Activated T-helper 1 cell treated with anti-CD3 and anti-CD28 coated beads, Interleukin-2, amount 50 U/mL, for 16 hours (primary cell): ENCODE results near the gene KHDRBS1.
A peak's percentile ranks its signal among the peaks of the same experiment; 100 is the strongest.
"Not testable (repeated sequence)": the region's sequence is repeated elsewhere in the genome, so short reads cannot be mapped to it uniquely, and the experiment has no call there.

Experiments
- DNase-seq, 2 donors: peaks; one replicate each; pipeline ENCODE4 v3.0.0-alpha.2; 2020; ENCODE audit warnings: low read depth in 1 of 2, low spot score in 1 of 2

Gene KHDRBS1

GRCh38 chr1:32012709-32013385, 821 bp upstream of the KHDRBS1 start:
- DNase-seq, result no peak

- peak in 1 of 2 donors; percentile 12 for DNase-seq
Observed at GRCh38 chr1:32014199-32014947, 705 bp downstream of the KHDRBS1 start.

- DNase-seq, result no peak
Observed at GRCh38 chr1:32014948-32015273, 1.2 kb downstream of the KHDRBS1 start.

GRCh38 chr1:32020339-32020738, 6.7 kb downstream of the KHDRBS1 start:
- no peak for DNase-seq

GRCh38 chr1:32021574-32022018, 7.9 kb downstream of the KHDRBS1 start:
- DNase-seq, result not testable (repeated sequence)

- DNase-seq, result no peak
Observed at GRCh38 chr1:32023351-32023750, 9.7 kb downstream of the KHDRBS1 start.

GRCh38 chr1:32025515-32025914, 11.8 kb downstream of the KHDRBS1 start:
- DNase-seq, result no peak

GRCh38 chr1:32028746-32029145, 15.1 kb downstream of the KHDRBS1 start:
- no peak for DNase-seq

GRCh38 chr1:32031578-32032274, 18.1 kb downstream of the KHDRBS1 start:
- no peak for DNase-seq

- DNase-seq, result no peak
Observed at GRCh38 chr1:32032275-32032615, 18.6 kb downstream of the KHDRBS1 start.

GRCh38 chr1:32035119-32035518, 21.5 kb downstream of the KHDRBS1 start:
- DNase-seq, result no peak

- DNase-seq, result no peak
Observed at GRCh38 chr1:32040711-32041110, 27.0 kb downstream of the KHDRBS1 start.

GRCh38 chr1:32042330-32042729, 28.7 kb downstream of the KHDRBS1 start:
- no peak for DNase-seq

- no peak for DNase-seq
Observed at GRCh38 chr1:32044234-32044633, 30.6 kb downstream of the KHDRBS1 start.

GRCh38 chr1:32045772-32046171, 32.1 kb downstream of the KHDRBS1 start:
- DNase-seq, result no peak

- no peak for DNase-seq
Observed at GRCh38 chr1:32047701-32048100, 34.0 kb downstream of the KHDRBS1 start.

GRCh38 chr1:32048440-32048839, 34.8 kb downstream of the KHDRBS1 start:
- no peak for DNase-seq

- no peak for DNase-seq
Observed at GRCh38 chr1:32051706-32052105, 38.0 kb downstream of the KHDRBS1 start.

- DNase-seq, result no peak
Observed at GRCh38 chr1:32052887-32053286, 39.2 kb downstream of the KHDRBS1 start.

GRCh38 chr1:32055416-32055815, 41.7 kb downstream of the KHDRBS1 start:
- DNase-seq, result no peak

GRCh38 chr1:32056598-32056997, 42.9 kb downstream of the KHDRBS1 start:
- DNase-seq, result no peak

- no peak for DNase-seq
Observed at GRCh38 chr1:32060914-32061313, 47.2 kb downstream of the KHDRBS1 start.
